GM21723 (cell line): ENCODE data around the gene FGGY.
"Not testable (repeated sequence)": the region's sequence is repeated elsewhere in the genome, so short reads cannot be mapped to it uniquely, and the experiment has no call there.

Experiments
- ATAC-seq: cut with Tn5 transposase; IDR thresholded peaks from one replicate; pipeline ENCODE4 v1.9.1; 2021; ENCODE audit warnings: mild to moderate bottlenecking, moderate library complexity; ENCODE audit not compliant: unreplicated experiment

FGGY gene

GRCh38 chr1:59288046-59288445 is 8.8 kb upstream of the FGGY start:
- no peak for ATAC-seq

- no peak for ATAC-seq
Observed at GRCh38 chr1:59289570-59289969, 7.3 kb upstream of the FGGY start.

GRCh38 chr1:59290193-59290949 is 6.5 kb upstream of the FGGY start:
- ATAC-seq = peak; percentile 81

GRCh38 chr1:59291561-59291960 is 5.3 kb upstream of the FGGY start:
- ATAC-seq = no peak

- ATAC-seq = no peak
Observed at GRCh38 chr1:59292562-59292961, 4.3 kb upstream of the FGGY start.

- no peak for ATAC-seq
Observed at GRCh38 chr1:59293206-59293605, 3.7 kb upstream of the FGGY start.

GRCh38 chr1:59293849-59294248 is 3.0 kb upstream of the FGGY start:
- no peak for ATAC-seq

- no peak for ATAC-seq
Observed at GRCh38 chr1:59294423-59294822, 2.5 kb upstream of the FGGY start.

GRCh38 chr1:59295618-59296017 is 1.3 kb upstream of the FGGY start:
- ATAC-seq = no peak

GRCh38 chr1:59298026-59298583 is 1.2 kb downstream of the FGGY start:
- no peak for ATAC-seq

- ATAC-seq = no peak
Observed at GRCh38 chr1:59298710-59299346, 1.9 kb downstream of the FGGY start.

GRCh38 chr1:59299670-59300069 is 2.8 kb downstream of the FGGY start:
- not testable (repeated sequence) for ATAC-seq

GRCh38 chr1:59302297-59302696 is 5.4 kb downstream of the FGGY start:
- ATAC-seq = no peak

GRCh38 chr1:59302871-59303270 is 6.0 kb downstream of the FGGY start:
- no peak for ATAC-seq

GRCh38 chr1:59305188-59305587 is 8.3 kb downstream of the FGGY start:
- ATAC-seq = no peak

- ATAC-seq = no peak
Observed at GRCh38 chr1:59307591-59307990, 10.7 kb downstream of the FGGY start.

- ATAC-seq = no peak
Observed at GRCh38 chr1:59308839-59309238, 11.9 kb downstream of the FGGY start.

GRCh38 chr1:59309392-59309791 is 12.5 kb downstream of the FGGY start:
- no peak for ATAC-seq

GRCh38 chr1:59309795-59310548 is 13.1 kb downstream of the FGGY start:
- no peak for ATAC-seq

GRCh38 chr1:59310549-59311250 is 13.8 kb downstream of the FGGY start:
- ATAC-seq = no peak
